Ishikawa (cell line): ENCODE data around the gene PUM1.

Experiments
- CREB1 ChIP-seq: IDR thresholded peaks from 2 replicates; pipeline ENCODE4 v1.6.1; 2012; ENCODE audit warnings: low read depth
- EP300 ChIP-seq: IDR thresholded peaks from 2 replicates; pipeline ENCODE4 v1.6.1; 2012; ENCODE audit warnings: borderline replicate concordance
- FOXM1 ChIP-seq: IDR thresholded peaks from 2 replicates; pipeline ENCODE4 v1.6.1; 2012; ENCODE audit warnings: low read depth, borderline replicate concordance
- MAX ChIP-seq: IDR thresholded peaks from 2 replicates; pipeline ENCODE4 v1.6.1; 2012
- NFIC ChIP-seq: IDR thresholded peaks from 2 replicates; pipeline ENCODE4 v1.6.1; 2012
- TAF1 ChIP-seq: IDR thresholded peaks from 2 replicates; pipeline ENCODE4 v1.6.1; 2012; ENCODE audit warnings: low read depth, mild to moderate bottlenecking
- YY1 ChIP-seq: IDR thresholded peaks from 2 replicates; pipeline ENCODE4 v1.6.1; 2012; ENCODE audit warnings: low read depth
- TF ChIP-seq, protein P1 (sequence below): IDR thresholded peaks from 2 replicates; pipeline ENCODE4 v1.6.1; 2012
- TF ChIP-seq, protein P2 (sequence below): IDR thresholded peaks from 2 replicates; pipeline ENCODE4 v1.6.1; 2012; ENCODE audit warnings: low read depth, mild to moderate bottlenecking

DNA sequence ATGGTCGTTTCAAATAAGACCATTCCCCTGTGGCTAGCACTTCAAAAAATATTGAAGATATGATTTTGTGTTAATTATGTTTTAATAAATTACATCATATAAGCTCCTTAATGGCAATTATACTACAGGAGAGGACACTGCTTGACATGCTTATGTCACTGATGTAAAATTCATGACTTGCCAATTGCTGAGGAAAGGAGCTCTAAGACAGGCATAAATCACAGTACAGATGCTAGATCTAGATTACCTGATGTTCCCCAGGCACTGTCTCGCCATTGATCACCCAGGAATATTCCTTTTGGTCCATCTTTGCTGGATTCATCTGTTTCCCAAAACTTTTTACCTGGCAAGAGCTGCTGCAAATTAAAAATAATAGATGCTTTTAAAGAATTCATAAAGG, 58.8 kb downstream of the PUM1 start:
- TF ChIP-seq EP300 (no peak), MAX (no peak), FOXM1 (no peak), TAF1 (no peak), CREB1 (no peak), NFIC (no peak), YY1 (no peak)
- TF ChIP-seq, protein P1, sequence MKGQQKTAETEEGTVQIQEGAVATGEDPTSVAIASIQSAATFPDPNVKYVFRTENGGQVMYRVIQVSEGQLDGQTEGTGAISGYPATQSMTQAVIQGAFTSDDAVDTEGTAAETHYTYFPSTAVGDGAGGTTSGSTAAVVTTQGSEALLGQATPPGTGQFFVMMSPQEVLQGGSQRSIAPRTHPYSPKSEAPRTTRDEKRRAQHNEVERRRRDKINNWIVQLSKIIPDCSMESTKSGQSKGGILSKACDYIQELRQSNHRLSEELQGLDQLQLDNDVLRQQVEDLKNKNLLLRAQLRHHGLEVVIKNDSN, result no peak
- TF ChIP-seq, protein P2, sequence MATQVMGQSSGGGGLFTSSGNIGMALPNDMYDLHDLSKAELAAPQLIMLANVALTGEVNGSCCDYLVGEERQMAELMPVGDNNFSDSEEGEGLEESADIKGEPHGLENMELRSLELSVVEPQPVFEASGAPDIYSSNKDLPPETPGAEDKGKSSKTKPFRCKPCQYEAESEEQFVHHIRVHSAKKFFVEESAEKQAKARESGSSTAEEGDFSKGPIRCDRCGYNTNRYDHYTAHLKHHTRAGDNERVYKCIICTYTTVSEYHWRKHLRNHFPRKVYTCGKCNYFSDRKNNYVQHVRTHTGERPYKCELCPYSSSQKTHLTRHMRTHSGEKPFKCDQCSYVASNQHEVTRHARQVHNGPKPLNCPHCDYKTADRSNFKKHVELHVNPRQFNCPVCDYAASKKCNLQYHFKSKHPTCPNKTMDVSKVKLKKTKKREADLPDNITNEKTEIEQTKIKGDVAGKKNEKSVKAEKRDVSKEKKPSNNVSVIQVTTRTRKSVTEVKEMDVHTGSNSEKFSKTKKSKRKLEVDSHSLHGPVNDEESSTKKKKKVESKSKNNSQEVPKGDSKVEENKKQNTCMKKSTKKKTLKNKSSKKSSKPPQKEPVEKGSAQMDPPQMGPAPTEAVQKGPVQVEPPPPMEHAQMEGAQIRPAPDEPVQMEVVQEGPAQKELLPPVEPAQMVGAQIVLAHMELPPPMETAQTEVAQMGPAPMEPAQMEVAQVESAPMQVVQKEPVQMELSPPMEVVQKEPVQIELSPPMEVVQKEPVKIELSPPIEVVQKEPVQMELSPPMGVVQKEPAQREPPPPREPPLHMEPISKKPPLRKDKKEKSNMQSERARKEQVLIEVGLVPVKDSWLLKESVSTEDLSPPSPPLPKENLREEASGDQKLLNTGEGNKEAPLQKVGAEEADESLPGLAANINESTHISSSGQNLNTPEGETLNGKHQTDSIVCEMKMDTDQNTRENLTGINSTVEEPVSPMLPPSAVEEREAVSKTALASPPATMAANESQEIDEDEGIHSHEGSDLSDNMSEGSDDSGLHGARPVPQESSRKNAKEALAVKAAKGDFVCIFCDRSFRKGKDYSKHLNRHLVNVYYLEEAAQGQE, result no peak
